Naive thymus-derived CD4-positive, alpha-beta T cell (primary cell): Measurements from ENCODE around the gene PSD2. TPM values are rescaled to one million over a fixed set of nuclear protein-coding genes. Genes with fewer than 3 reads are reported as not detected.

ENCODE experiments used
- ATAC-seq: fragments of 150-1000 bp; cut with Tn5 transposase; 2 replicates; pipeline ENCODE4 v1.10.0; 2021; ENCODE audit warnings: mild to moderate bottlenecking, moderate library complexity
- CTCF ChIA-PET: fragments of 350-600 bp; sonication (Branson Sonifier 250); formaldehyde crosslinking; loops from one replicate; lab custom pipeline; 2021; ENCODE audit warnings: antibody characterized with exemption; lab: Charles Lee
- POLR2A ChIA-PET: fragments of 350-600 bp; sonication (Branson Sonifier 250); formaldehyde crosslinking; loops from one replicate; lab custom pipeline; 2021; ENCODE audit warnings: antibody characterized with exemption, inconsistent platforms; lab: Charles Lee
- DNase-seq, 9 donors: peaks; one replicate each; pipeline versions ENCODE4 v3.0.0 to v3.0.0-alpha.2; 2020 to 2022; ENCODE audit warnings: mixed read lengths in 1 of 9
- H3K27ac ChIP-seq: one replicate; pipeline ENCODE4 v1.7.0; 2013; ENCODE audit warnings: mild to moderate bottlenecking, low read depth, low read length, moderate library complexity
- H3K27me3 ChIP-seq, 2 donors: one replicate each; pipeline ENCODE4 v1.7.0; 2013; ENCODE audit warnings: low read length in 2 of 2, mild to moderate bottlenecking in 2 of 2, moderate library complexity in 2 of 2; ENCODE audit not compliant: control insufficient read depth in 2 of 2, insufficient read depth in 2 of 2
- H3K36me3 ChIP-seq, 3 experiments: 1 replicate in 2 of 3; 2 replicates in 1 of 3; pipeline ENCODE4 v1.7.0; 2013; ENCODE audit warnings: low read length in 3 of 3, mild to moderate bottlenecking in 3 of 3, moderate library complexity in 1 of 3; ENCODE audit not compliant: insufficient read depth in 3 of 3, control insufficient read depth in 2 of 3
- H3K4me1 ChIP-seq, 2 donors: one replicate each; pipeline ENCODE4 v1.7.0; 2013; ENCODE audit warnings: low read length in 2 of 2, mild to moderate bottlenecking in 2 of 2, moderate library complexity in 1 of 2; ENCODE audit not compliant: control insufficient read depth in 2 of 2, insufficient read depth in 2 of 2
- H3K4me3 ChIP-seq: 2 replicates; pipeline ENCODE4 v1.7.0; 2013; ENCODE audit warnings: mild to moderate bottlenecking, low read length
- H3K9me3 ChIP-seq, 3 experiments: 1 replicate in 2 of 3; 2 replicates in 1 of 3; pipeline ENCODE4 v1.7.0; 2013; ENCODE audit warnings: low read length in 3 of 3; ENCODE audit not compliant: control insufficient read depth in 2 of 3
- H3K27ac Mint-ChIP-seq, 9 donors: one replicate each; pipeline ENCODE4 v1.8.0; 2020 to 2022; ENCODE audit warnings: mixed read lengths in 9 of 9, mild to moderate bottlenecking in 8 of 9, moderate library complexity in 5 of 9, inconsistent platforms in 2 of 9
- H3K27me3 Mint-ChIP-seq, 5 donors: one replicate each; pipeline ENCODE4 v1.8.0; 2021 to 2022; ENCODE audit warnings: mixed read lengths in 5 of 5, mild to moderate bottlenecking in 1 of 5
- H3K36me3 Mint-ChIP-seq, 5 donors: one replicate each; pipeline ENCODE4 v1.8.0; 2020 to 2022; ENCODE audit warnings: mixed read lengths in 5 of 5, mild to moderate bottlenecking in 3 of 5, inconsistent platforms in 1 of 5
- H3K4me1 Mint-ChIP-seq, 7 donors: one replicate each; pipeline ENCODE4 v1.8.0; 2020 to 2022; ENCODE audit warnings: mixed read lengths in 7 of 7, mild to moderate bottlenecking in 3 of 7, inconsistent platforms in 1 of 7
- H3K4me3 Mint-ChIP-seq, 10 donors: one replicate each; pipeline ENCODE4 v1.8.0; 2020 to 2022; ENCODE audit warnings: mild to moderate bottlenecking in 10 of 10, mixed read lengths in 10 of 10, moderate library complexity in 6 of 10, inconsistent platforms in 2 of 10
- H3K9me3 Mint-ChIP-seq, 11 donors: one replicate each; pipeline ENCODE4 v1.8.0; 2020 to 2022; ENCODE audit warnings: mixed read lengths in 11 of 11, mild to moderate bottlenecking in 4 of 11, inconsistent platforms in 1 of 11, moderate library complexity in 1 of 11
- intact Hi-C, 2 donors: fragments of 100-400 bp; cut with micrococcal nuclease; formaldehyde crosslinking; loops; one replicate each; pipeline ENCODE4 v1.15.1; 2023
- polyA plus RNA-seq, 2 donors: library from polyadenylated mRNA; unstranded; fragments of 300-500 nt; fragmentation: Illumina TruSeq; gene quantifications; one replicate each; pipeline ENCODE4 v1.2.3, GENCODE V29; 2021
- total RNA-seq, 6 experiments: library from RNA in 5 of 6; stranded (reverse) in 5 of 6; gene quantifications; 1 replicate in 5 of 6; 2 replicates in 1 of 6; pipeline ENCODE4 v1.2.3 and lab custom pipeline; 2021 to 2026

Gene PSD2
- total and polyA plus RNA-seq, 7 experiments from 2014 or later, result 0.05 to 0.42 TPM; not detected in 5

- H3K4me3 Mint-ChIP-seq, result peak overlapping the region in 2 of 10 donors; percentile 21 to 49
- H3K27me3 ChIP-seq, result no peaks in the 10 kb centered on the region
- H3K27ac Mint-ChIP-seq, result no peak overlapping the region
- intact Hi-C loops, result loop anchor here (1.0 to 10.0 kb wide), 7 partner anchors 20 to 550 kb away; partner anchors contain the start of gene MATR3 (in 1 of the 2)
- ChIA-PET CTCF (interaction anchor here (0.8 to 1.1 kb wide), 2 partner anchors 11 to 57 kb away, joined by 3 to 4 read pairs; no protein-coding TSS in a partner anchor), POLR2A (interaction anchor here (0.6 kb wide), 1 partner anchor 453 kb away, joined by 3 read pairs; no protein-coding TSS in a partner anchor)
- peaks cover 13 to 59% (median 16%) of the 10 kb centered on the region in 5 donors for H3K27me3 Mint-ChIP-seq
- H3K4me1 ChIP-seq, result peaks cover 0 to 5% of the 10 kb centered on the region in 2 donors
- ATAC-seq (peak; percentile 28), DNase-seq (peak; percentile 26 to 62 (median 57))
- no peaks in the 10 kb centered on the region for H3K36me3 Mint-ChIP-seq
- peaks cover 0 to 1% (median 0%) of the 10 kb centered on the region in 11 donors for H3K9me3 Mint-ChIP-seq
- H3K36me3 ChIP-seq, result no peaks in the 10 kb centered on the region
- peaks cover 7 to 17% (median 12%) of the 10 kb centered on the region in 7 donors for H3K4me1 Mint-ChIP-seq
- no peaks in the 10 kb centered on the region for H3K9me3 ChIP-seq
- H3K27ac ChIP-seq, result no peak overlapping the region
- H3K4me3 ChIP-seq, result no peak overlapping the region
Observed at GRCh38 chr5:139844472-139845145, 49.0 kb downstream of the PSD2 start.

DNA sequence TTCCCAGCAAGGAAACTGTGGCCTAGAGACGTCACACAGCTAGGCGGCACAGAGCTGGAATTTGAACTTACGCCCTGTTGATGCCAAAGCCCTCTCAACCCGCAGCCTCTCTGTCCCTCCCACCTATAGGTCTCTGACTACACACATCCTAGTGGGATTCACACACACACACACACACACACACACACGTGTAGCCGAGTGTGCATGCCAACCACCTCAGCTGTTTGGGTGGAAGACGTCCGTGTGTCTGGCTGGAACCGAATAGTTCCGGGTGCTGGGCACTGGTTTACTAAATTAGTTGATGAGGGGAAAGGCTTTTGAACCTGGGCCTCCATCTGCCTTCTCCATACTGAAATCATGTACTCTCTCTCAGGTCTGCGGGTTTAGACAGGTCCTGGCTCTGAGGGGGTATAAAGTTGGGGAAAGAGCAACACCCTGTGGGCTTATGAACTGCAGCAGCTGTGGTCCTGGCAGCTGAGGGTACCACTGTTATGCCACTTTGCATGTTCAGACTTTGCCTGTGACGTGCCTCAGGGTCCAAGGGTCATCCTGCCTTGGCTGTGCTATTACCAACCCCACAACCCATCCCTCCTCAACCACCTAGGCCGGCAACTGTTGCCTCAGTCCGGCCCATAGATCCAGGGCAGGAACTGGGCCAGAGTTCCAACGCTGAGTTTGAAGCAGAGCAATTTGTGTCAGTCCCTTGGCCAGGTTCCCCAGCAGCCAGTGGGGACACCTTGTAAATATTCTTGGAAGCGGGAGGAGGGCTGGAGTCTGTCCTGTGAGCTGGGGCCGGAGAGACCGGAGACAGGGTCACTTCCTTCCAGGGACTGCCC, 50.5 kb downstream of the PSD2 start:
- CTCF ChIA-PET, result interaction anchor here (1.4 kb wide), 1 partner anchor 123 kb away, joined by 3 read pairs; no protein-coding TSS in a partner anchor
- no peaks in the 10 kb centered on the region for H3K36me3 ChIP-seq
- intact Hi-C loops, result loop anchor here (5.0 to 10.0 kb wide), 5 partner anchors 119 to 551 kb away; partner anchors contain the start of gene MATR3 (in 1 of the 2)
- peaks cover 8 to 21% (median 17%) of the 10 kb centered on the region in 7 donors for H3K4me1 Mint-ChIP-seq
- H3K4me3 ChIP-seq, result no peak overlapping the region
- H3K27me3 Mint-ChIP-seq, result peaks cover 13 to 71% (median 16%) of the 10 kb centered on the region in 5 donors
- POLR2A ChIA-PET, result no interaction called here
- peak overlapping the region in 6 of 10 donors; percentile 5 to 69 (median 42) for H3K4me3 Mint-ChIP-seq
- H3K9me3 Mint-ChIP-seq, result no peaks in the 10 kb centered on the region
- no peak overlapping the region for H3K27ac ChIP-seq
- no peaks in the 10 kb centered on the region for H3K36me3 Mint-ChIP-seq
- DNase-seq (no peak), ATAC-seq (no peak)
- H3K27me3 ChIP-seq, result no peaks in the 10 kb centered on the region
- H3K27ac Mint-ChIP-seq, result no peak overlapping the region
- H3K4me1 ChIP-seq, result peaks cover 0 to 5% of the 10 kb centered on the region in 2 donors
- H3K9me3 ChIP-seq, result no peaks in the 10 kb centered on the region

GRCh38 chr5:139847091-139847490, 51.5 kb downstream of the PSD2 start:
- Mint-ChIP-seq H3K4me3 (peak overlapping the region; percentile 50 to 77 (median 64)), H3K36me3 (no peaks in the 10 kb centered on the region), H3K4me1 (peaks cover 8 to 21% (median 17%) of the 10 kb centered on the region in 7 donors), H3K9me3 (no peaks in the 10 kb centered on the region), H3K27me3 (peaks cover 13 to 65% (median 16%) of the 10 kb centered on the region in 5 donors), H3K27ac (peak overlapping the region in 2 of 9 donors; percentile 34 to 52)
- Histone ChIP-seq H3K27me3 (no peaks in the 10 kb centered on the region), H3K36me3 (no peaks in the 10 kb centered on the region), H3K9me3 (no peaks in the 10 kb centered on the region), H3K27ac (no peak overlapping the region), H3K4me1 (peaks cover 0 to 5% of the 10 kb centered on the region in 2 donors), H3K4me3 (no peak overlapping the region)
- ATAC-seq (no peak), DNase-seq (no peak)
- CTCF ChIA-PET, result interaction anchor here (0.8 to 1.6 kb wide), 3 partner anchors 60 to 122 kb away, joined by 3 to 8 read pairs (median 4); no protein-coding TSS in a partner anchor
- intact Hi-C loops, result loop anchor here (5.0 to 10.0 kb wide), 5 partner anchors 118 to 552 kb away; partner anchors contain the start of gene MATR3 (in 1 of the 2)
- POLR2A ChIA-PET, result interaction anchor here (0.5 to 1.2 kb wide), 4 partner anchors 9 to 575 kb away, joined by 3 read pairs; no protein-coding TSS in a partner anchor

DNA sequence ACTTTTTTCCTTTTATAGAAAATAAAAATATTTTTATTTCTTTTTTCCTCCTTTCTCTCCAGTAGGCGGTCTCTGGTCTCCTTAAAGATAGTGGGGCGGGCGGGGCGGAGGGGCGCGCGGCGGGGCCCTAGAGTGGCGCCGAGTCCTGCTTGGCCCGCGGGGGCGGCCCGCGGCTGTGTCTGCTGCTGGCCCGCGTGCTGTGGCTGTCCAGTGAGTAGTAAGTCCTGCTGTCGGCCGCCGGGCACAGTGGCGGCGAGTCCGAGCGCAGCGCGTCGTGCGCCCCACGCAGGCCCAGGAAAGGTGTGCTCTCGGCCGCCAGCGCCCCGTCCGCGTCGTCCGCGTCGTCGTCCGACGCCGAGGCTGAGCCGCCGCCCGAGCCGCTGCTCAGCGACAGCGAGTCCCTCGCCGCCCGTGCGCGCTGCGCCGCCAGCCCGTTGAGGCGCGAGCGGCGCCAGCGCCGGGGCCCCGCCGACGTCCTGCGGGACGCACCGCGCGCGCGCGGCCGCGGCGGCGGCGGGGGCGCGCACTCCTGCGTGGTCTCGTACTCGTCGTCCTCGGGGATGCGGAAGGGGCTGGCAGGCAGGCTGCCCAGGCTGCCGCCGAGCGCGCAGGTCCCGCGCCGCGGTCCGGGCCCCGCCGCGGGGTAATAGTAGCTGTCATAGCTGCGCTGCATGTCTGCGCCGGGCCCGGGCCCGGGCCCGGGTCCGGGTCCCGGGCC, 52.3 kb downstream of the PSD2 start:
- ChIA-PET CTCF (interaction anchor here (0.8 to 1.6 kb wide), 3 partner anchors 61 to 73 kb away, joined by 4 to 8 read pairs (median 4); no protein-coding TSS in a partner anchor), POLR2A (interaction anchor here (0.7 to 2.1 kb wide), 5 partner anchors 8 to 501 kb away, joined by 3 to 7 read pairs (median 3); no protein-coding TSS in a partner anchor)
- no peaks in the 10 kb centered on the region for H3K9me3 Mint-ChIP-seq
- Histone ChIP-seq H3K36me3 (no peaks in the 10 kb centered on the region), H3K9me3 (no peaks in the 10 kb centered on the region), H3K27me3 (no peaks in the 10 kb centered on the region), H3K4me1 (peaks cover 0 to 5% of the 10 kb centered on the region in 2 donors), H3K27ac (peak overlapping the region; percentile 78), H3K4me3 (peak overlapping the region; percentile 65)
- DNase-seq (peak; percentile 69 to 87 (median 82)), ATAC-seq (peak; percentile 94)
- no peaks in the 10 kb centered on the region for H3K36me3 Mint-ChIP-seq
- H3K27ac Mint-ChIP-seq, result peak overlapping the region in 2 of 9 donors; percentile 52 to 73
- peak overlapping the region in 9 of 10 donors; percentile 36 to 78 (median 64) for H3K4me3 Mint-ChIP-seq
- intact Hi-C loops, result loop anchor here (1.0 to 10.0 kb wide), 9 partner anchors 16 to 553 kb away; partner anchors contain the start of genes MATR3 (in 1 of the 2), PAIP2 (in 1 of the 2) and UBE2D2 (in 1 of the 2)
- H3K27me3 Mint-ChIP-seq, result peaks cover 12 to 59% (median 15%) of the 10 kb centered on the region in 5 donors
- peaks cover 8 to 21% (median 17%) of the 10 kb centered on the region in 7 donors for H3K4me1 Mint-ChIP-seq

DNA sequence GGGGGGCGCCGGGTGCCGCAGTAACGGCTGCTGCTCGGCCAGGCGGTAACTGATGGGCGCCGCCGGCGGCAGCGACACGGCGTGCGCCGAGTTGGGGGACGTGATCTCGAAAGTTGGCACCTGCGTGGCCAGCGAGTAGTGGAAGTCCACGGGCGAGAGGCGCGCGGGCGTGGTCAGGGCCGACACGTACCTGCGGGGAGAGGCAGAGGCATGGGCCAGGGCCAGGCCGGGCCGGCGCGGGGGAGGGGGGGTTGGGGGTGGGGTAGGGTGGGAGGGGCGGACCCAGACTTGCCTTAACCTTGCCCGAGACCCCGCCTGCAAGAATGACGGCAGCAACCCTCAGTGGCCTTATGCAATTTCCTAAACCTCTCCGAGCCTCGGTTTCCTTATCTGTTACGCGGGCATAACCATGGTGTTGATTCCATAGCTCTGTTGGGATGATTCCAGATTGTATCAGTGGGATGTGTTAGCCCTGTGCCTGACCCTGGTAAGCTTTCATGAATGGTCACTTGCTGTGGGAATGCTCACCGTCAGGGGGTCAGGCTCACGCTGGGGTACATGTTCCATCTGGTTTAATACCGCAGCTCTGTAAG, 53.0 kb downstream of the PSD2 start:
- H3K36me3 Mint-ChIP-seq, result no peaks in the 10 kb centered on the region
- DNase-seq (peak in 2 of 9 donors; percentile 36 to 39), ATAC-seq (peak; percentile 33)
- intact Hi-C loops, result loop anchor here (1.0 to 10.0 kb wide), 9 partner anchors 16 to 554 kb away; partner anchors contain the start of genes MATR3 (in 1 of the 2), PAIP2 (in 1 of the 2) and UBE2D2 (in 1 of the 2)
- peak overlapping the region; percentile 50 to 84 (median 76) for H3K4me3 Mint-ChIP-seq
- H3K27me3 Mint-ChIP-seq, result peaks cover 6 to 55% (median 10%) of the 10 kb centered on the region in 5 donors
- H3K4me1 ChIP-seq, result peaks cover 0 to 5% of the 10 kb centered on the region in 2 donors
- CTCF ChIA-PET, result interaction anchor here (0.9 kb wide), 1 partner anchor 61 kb away, joined by 4 read pairs; no protein-coding TSS in a partner anchor
- H3K27ac ChIP-seq, result peak overlapping the region; percentile 78
- POLR2A ChIA-PET, result interaction anchor here (0.7 to 2.1 kb wide), 2 partner anchors 259 to 266 kb away, joined by 3 to 7 read pairs; no protein-coding TSS in a partner anchor
- H3K4me1 Mint-ChIP-seq, result peaks cover 8 to 21% (median 17%) of the 10 kb centered on the region in 7 donors
- no peaks in the 10 kb centered on the region for H3K27me3 ChIP-seq
- H3K36me3 ChIP-seq, result no peaks in the 10 kb centered on the region
- H3K9me3 Mint-ChIP-seq, result no peaks in the 10 kb centered on the region
- peak overlapping the region; percentile 65 for H3K4me3 ChIP-seq
- no peaks in the 10 kb centered on the region for H3K9me3 ChIP-seq
- peak overlapping the region in 8 of 9 donors; percentile 68 to 81 (median 76) for H3K27ac Mint-ChIP-seq
